Fibroblast of lung (primary cell): ENCODE results near the gene F13B.

Source experiments
- CTCF ChIP-seq, 2 donors: IDR thresholded peaks in 1 of 2; conservative IDR thresholded peaks in 1 of 2; 1 replicate in 1 of 2; 2 replicates in 1 of 2; pipeline ENCODE4 v1.5.1; 2011 to 2012; ENCODE audit warnings: low read length in 2 of 2, control low read depth in 1 of 2, inconsistent platforms in 1 of 2, low read depth in 1 of 2, mild to moderate bottlenecking in 1 of 2
- EZH2 ChIP-seq: IDR thresholded peaks from 2 replicates; pipeline ENCODE4 v1.5.1; 2012; ENCODE audit warnings: low read length, control low read depth, mild to moderate bottlenecking; ENCODE audit errors: missing control alignments

DNA sequence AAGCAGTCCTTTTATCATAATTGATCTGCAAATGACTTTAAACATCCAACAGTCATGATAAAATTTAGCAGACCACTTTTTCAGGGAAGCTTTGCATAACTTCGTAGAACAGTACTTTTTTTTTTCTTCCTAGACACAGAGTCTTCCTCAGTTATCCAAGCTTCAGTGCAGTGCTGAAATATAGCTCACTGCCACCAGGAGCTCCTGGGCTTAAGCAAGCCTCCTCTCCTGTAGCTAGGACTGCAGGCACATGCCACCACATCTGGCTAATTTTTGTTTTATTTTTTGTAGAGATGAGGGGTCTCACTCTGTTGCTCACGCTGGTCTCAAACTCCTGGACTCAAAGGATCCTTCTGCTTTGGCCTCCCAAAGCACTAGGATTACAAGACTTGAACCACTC is 3.8 kb downstream of the F13B start:
- TF ChIP-seq CTCF (conservative IDR thresholded peaks at IDR 0.05 in 1 of 2, IDR thresholded peaks at IDR 0.05 in 1 of 2; ENCODE audit: low read depth in 1 of 2, low read length in 2 of 2) (no peak), EZH2 (no peak)
